ENCODE results near the gene NRXN3. TPM values are rescaled to one million over a fixed set of nuclear protein-coding genes. Genes with fewer than 3 reads are reported as not detected.

Gene NRXN3
- total RNA-seq, 2 donors from 2014 or later = 1.3 to 2.3 TPM

GRCh38 chr14:79186523-79186922 lies 1016.4 kb downstream of the NRXN3 start:
- ATAC-seq = no peak
- H3K36me3 ChIP-seq (replicated peaks in 1 of 2; ENCODE audit: insufficient read depth in 1 of 2, low read depth in 2 of 2) = no peaks in the 10 kb centered on the region
- 69 to 90% methylated on average over 3 of the region's 3 CpGs for WGBS, 2 donors
- intact Hi-C loops (cut with DNase I) = no loop called here
- H3K9me3 ChIP-seq = no peaks in the 10 kb centered on the region
- no peaks in the 10 kb centered on the region for H3K4me1 ChIP-seq
- TF ChIP-seq CTCF (IDR thresholded peaks at IDR 0.05) (no peak), POLR2A (IDR thresholded peaks at IDR 0.05) (no peak)
- DNase-seq = no peak
- H3K27me3 ChIP-seq = no peaks in the 10 kb centered on the region
- no peak overlapping the region for H3K4me3 ChIP-seq
- H3K27ac ChIP-seq = no peak overlapping the region

GRCh38 chr14:79193689-79194477 lies 1023.7 kb downstream of the NRXN3 start:
- H3K9me3 ChIP-seq = no peaks in the 10 kb centered on the region
- H3K4me3 ChIP-seq = no peak overlapping the region
- intact Hi-C loops (cut with DNase I) = no loop called here
- no peak for DNase-seq
- no peak overlapping the region for H3K27ac ChIP-seq
- TF ChIP-seq CTCF (IDR thresholded peaks at IDR 0.05) = no peak
- TF ChIP-seq POLR2A (IDR thresholded peaks at IDR 0.05) = no peak
- no peaks in the 10 kb centered on the region for H3K4me1 ChIP-seq
- no peaks in the 10 kb centered on the region for H3K36me3 ChIP-seq (replicated peaks in 1 of 2; ENCODE audit: insufficient read depth in 1 of 2, low read depth in 2 of 2)
- no peaks in the 10 kb centered on the region for H3K27me3 ChIP-seq
- WGBS, 2 donors = 78 to 83% methylated on average over 5 of the region's 5 CpGs
- ATAC-seq = no peak

- Histone ChIP-seq H3K4me1 (peaks cover 4% of the 10 kb centered on the region), H3K4me3 (no peak overlapping the region), H3K36me3 (replicated peaks in 1 of 2; ENCODE audit: insufficient read depth in 1 of 2, low read depth in 2 of 2) (no peaks in the 10 kb centered on the region), H3K27ac (no peak overlapping the region), H3K9me3 (no peaks in the 10 kb centered on the region), H3K27me3 (no peaks in the 10 kb centered on the region)
- TF ChIP-seq POLR2A (IDR thresholded peaks at IDR 0.05) (no peak), CTCF (IDR thresholded peaks at IDR 0.05) (no peak)
- no peak for DNase-seq
- 86% methylated on average over 1 of the region's 1 CpG for WGBS, 2 donors
- ATAC-seq = no peak
- intact Hi-C loops (cut with DNase I) = no loop called here
Measured at GRCh38 chr14:79196216-79196615, 1026.0 kb downstream of the NRXN3 start.

GRCh38 chr14:79197516-79197915 lies 1027.3 kb downstream of the NRXN3 start:
- intact Hi-C loops (cut with DNase I) = no loop called here
- 92 to 93% methylated on average over 6 of the region's 6 CpGs for WGBS, 2 donors
- Histone ChIP-seq H3K9me3 (no peaks in the 10 kb centered on the region), H3K27me3 (no peaks in the 10 kb centered on the region), H3K36me3 (replicated peaks in 1 of 2; ENCODE audit: insufficient read depth in 1 of 2, low read depth in 2 of 2) (no peaks in the 10 kb centered on the region), H3K4me1 (peaks cover 13% of the 10 kb centered on the region), H3K27ac (no peak overlapping the region), H3K4me3 (no peak overlapping the region)
- DNase-seq = no peak
- no peak for ATAC-seq
- TF ChIP-seq POLR2A (IDR thresholded peaks at IDR 0.05) = no peak
- no peak for TF ChIP-seq CTCF (IDR thresholded peaks at IDR 0.05)

- no peak for ATAC-seq
- Histone ChIP-seq H3K4me1 (peaks cover 13% of the 10 kb centered on the region), H3K27me3 (no peaks in the 10 kb centered on the region), H3K36me3 (replicated peaks in 1 of 2; ENCODE audit: insufficient read depth in 1 of 2, low read depth in 2 of 2) (no peaks in the 10 kb centered on the region), H3K9me3 (no peaks in the 10 kb centered on the region), H3K4me3 (no peak overlapping the region), H3K27ac (no peak overlapping the region)
- intact Hi-C loops (cut with DNase I) = no loop called here
- TF ChIP-seq CTCF (IDR thresholded peaks at IDR 0.05) = no peak
- no peak for TF ChIP-seq POLR2A (IDR thresholded peaks at IDR 0.05)
- 81 to 84% methylated on average over 4 of the region's 4 CpGs for WGBS, 2 donors
- no peak for DNase-seq
Measured at GRCh38 chr14:79199217-79199616, 1029.0 kb downstream of the NRXN3 start.

Measured in body of pancreas (tissue), 4 donors.